Measurements from ENCODE around the gene SCYGR2.
"Not testable (repeated sequence)": the region's sequence is repeated elsewhere in the genome, so short reads cannot be mapped to it uniquely, and the experiment has no call there.

The SCYGR2 gene

GRCh38 chr2:227598835-227599503, at the start of gene SCYGR2:
TSS of gene SCYGR2 (plus strand) at chr2:227598893. CDS start at chr2:227598893, 0 bp downstream.
- DNase-seq = not testable (repeated sequence)

GRCh38 chr2:227551836-227552235, 46.9 kb upstream of the SCYGR2 start:
- no peak for DNase-seq

GRCh38 chr2:227562581-227562980, 36.1 kb upstream of the SCYGR2 start:
- no peak for DNase-seq

GRCh38 chr2:227565080-227565479, 33.6 kb upstream of the SCYGR2 start:
- DNase-seq = no peak

- DNase-seq = no peak
Observed at GRCh38 chr2:227566012-227566411, 32.7 kb upstream of the SCYGR2 start.

- no peak for DNase-seq
Observed at GRCh38 chr2:227568852-227569169, 29.9 kb upstream of the SCYGR2 start.

- DNase-seq = no peak
Observed at GRCh38 chr2:227570615-227571014, 28.1 kb upstream of the SCYGR2 start.

GRCh38 chr2:227576110-227576509, 22.6 kb upstream of the SCYGR2 start:
- no peak for DNase-seq

- no peak for DNase-seq
Observed at GRCh38 chr2:227576812-227577211, 21.9 kb upstream of the SCYGR2 start.

- DNase-seq = no peak
Observed at GRCh38 chr2:227577555-227577954, 21.1 kb upstream of the SCYGR2 start.

- no peak for DNase-seq
Observed at GRCh38 chr2:227578642-227579041, 20.1 kb upstream of the SCYGR2 start.

GRCh38 chr2:227579791-227580190, 18.9 kb upstream of the SCYGR2 start:
- no peak for DNase-seq

- DNase-seq = no peak
Observed at GRCh38 chr2:227582369-227582768, 16.3 kb upstream of the SCYGR2 start.

- DNase-seq = no peak
Observed at GRCh38 chr2:227592694-227593387, 5.9 kb upstream of the SCYGR2 start.

GRCh38 chr2:227595797-227596196, 2.9 kb upstream of the SCYGR2 start:
- DNase-seq = no peak

GRCh38 chr2:227597036-227597435, 1.7 kb upstream of the SCYGR2 start:
- DNase-seq = no peak

- DNase-seq = no peak
Observed at GRCh38 chr2:227597998-227598397, 695 bp upstream of the SCYGR2 start.

GRCh38 chr2:227602358-227602757, 3.7 kb downstream of the SCYGR2 start:
- no peak for DNase-seq

- DNase-seq = no peak
Observed at GRCh38 chr2:227606476-227606875, 7.8 kb downstream of the SCYGR2 start.

- DNase-seq = no peak
Observed at GRCh38 chr2:227607941-227608340, 9.2 kb downstream of the SCYGR2 start.

- peak; percentile 59 for DNase-seq
Observed at GRCh38 chr2:227608561-227609338, 10.1 kb downstream of the SCYGR2 start.

GRCh38 chr2:227610123-227610522, 11.4 kb downstream of the SCYGR2 start:
- DNase-seq = no peak

- no peak for DNase-seq
Observed at GRCh38 chr2:227612546-227613271, 14.0 kb downstream of the SCYGR2 start.
